ENCODE results near the gene TMOD2.

- TF ChIP-seq, protein P1, sequence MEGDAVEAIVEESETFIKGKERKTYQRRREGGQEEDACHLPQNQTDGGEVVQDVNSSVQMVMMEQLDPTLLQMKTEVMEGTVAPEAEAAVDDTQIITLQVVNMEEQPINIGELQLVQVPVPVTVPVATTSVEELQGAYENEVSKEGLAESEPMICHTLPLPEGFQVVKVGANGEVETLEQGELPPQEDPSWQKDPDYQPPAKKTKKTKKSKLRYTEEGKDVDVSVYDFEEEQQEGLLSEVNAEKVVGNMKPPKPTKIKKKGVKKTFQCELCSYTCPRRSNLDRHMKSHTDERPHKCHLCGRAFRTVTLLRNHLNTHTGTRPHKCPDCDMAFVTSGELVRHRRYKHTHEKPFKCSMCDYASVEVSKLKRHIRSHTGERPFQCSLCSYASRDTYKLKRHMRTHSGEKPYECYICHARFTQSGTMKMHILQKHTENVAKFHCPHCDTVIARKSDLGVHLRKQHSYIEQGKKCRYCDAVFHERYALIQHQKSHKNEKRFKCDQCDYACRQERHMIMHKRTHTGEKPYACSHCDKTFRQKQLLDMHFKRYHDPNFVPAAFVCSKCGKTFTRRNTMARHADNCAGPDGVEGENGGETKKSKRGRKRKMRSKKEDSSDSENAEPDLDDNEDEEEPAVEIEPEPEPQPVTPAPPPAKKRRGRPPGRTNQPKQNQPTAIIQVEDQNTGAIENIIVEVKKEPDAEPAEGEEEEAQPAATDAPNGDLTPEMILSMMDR (IDR thresholded peaks at IDR 0.05 in 4 of 5, conservative IDR thresholded peaks at IDR 0.05 in 1 of 5) = no peak
- no peak for TF ChIP-seq POLR2A (IDR thresholded peaks at IDR 0.05)
Observed at GRCh38 chr15:51732646-51733045, 18.8 kb upstream of the TMOD2 start.
